WTC11 (cell line): ENCODE measurements around the gene CD247. TPM values are rescaled to one million over a fixed set of nuclear protein-coding genes. Genes with fewer than 3 reads are reported as not detected.

Experiments used
- ATAC-seq: fragments of 200-7000 bp; cut with Tn5 transposase; 2 replicates; pipeline ENCODE4 v1.10.0; 2021; ENCODE audit warnings: mild to moderate bottlenecking, moderate library complexity
- CTCF ChIA-PET: fragments of 300-600 bp; sonication (Branson Sonifier 250); formaldehyde crosslinking; loops from one replicate; lab custom pipeline; 2021; ENCODE audit warnings: antibody characterized with exemption; lab: Charles Lee
- POLR2A ChIA-PET: fragments of 350-600 bp; sonication (Branson Sonifier 250); formaldehyde crosslinking; loops from one replicate; lab custom pipeline; 2021; ENCODE audit warnings: antibody characterized with exemption; lab: Charles Lee
- DNase-seq: peaks from one replicate; pipeline ENCODE4 v3.0.0; 2021; ENCODE audit warnings: low spot score
- H3K27ac Mint-ChIP-seq: 2 replicates; pipeline ENCODE4 v1.8.0; 2021; ENCODE audit warnings: mixed read lengths
- H3K27me3 Mint-ChIP-seq: 2 replicates; pipeline ENCODE4 v1.8.0; 2021; ENCODE audit warnings: low read depth, mild to moderate bottlenecking, moderate library complexity, mixed read lengths
- H3K36me3 Mint-ChIP-seq: 2 replicates; pipeline ENCODE4 v1.8.0; 2021; ENCODE audit warnings: mixed read lengths
- H3K4me1 Mint-ChIP-seq: 2 replicates; pipeline ENCODE4 v1.8.0; 2022; ENCODE audit warnings: mixed read lengths
- H3K4me3 Mint-ChIP-seq: 2 replicates; pipeline ENCODE4 v1.8.0; 2021; ENCODE audit warnings: mild to moderate bottlenecking, moderate library complexity, mixed read lengths
- H3K9me3 Mint-ChIP-seq: 2 replicates; pipeline ENCODE4 v1.8.0; 2021; ENCODE audit warnings: mixed read lengths
- AFF4 ChIP-seq: sonication (generic); formaldehyde crosslinking; IDR thresholded peaks from 2 replicates; pipeline ENCODE4 v1.8.1; 2023; ENCODE audit warnings: mild to moderate bottlenecking, missing genetic modification reagents, borderline replicate concordance
- ATF1 ChIP-seq: sonication (generic); formaldehyde crosslinking; IDR thresholded peaks from 2 replicates; pipeline ENCODE4 v1.8.1; 2023; ENCODE audit warnings: mild to moderate bottlenecking, moderate library complexity, missing genetic modification reagents
- ATF2 ChIP-seq: sonication (generic); formaldehyde crosslinking; IDR thresholded peaks from 2 replicates; pipeline ENCODE4 v1.8.1; 2022; ENCODE audit warnings: low read depth, missing genetic modification reagents, borderline replicate concordance
- ATF6 ChIP-seq: sonication (generic); formaldehyde crosslinking; IDR thresholded peaks from 2 replicates; pipeline ENCODE4 v1.8.1; 2023; ENCODE audit warnings: mild to moderate bottlenecking, missing genetic modification reagents
- CDX4 ChIP-seq: fragments of 250-450 bp; sonication (Bioruptor Pico); IDR thresholded peaks from 2 replicates; pipeline ENCODE4 v1.9.0; 2021; ENCODE audit warnings: moderate library complexity, mild to moderate bottlenecking, inconsistent platforms, borderline replicate concordance
- E2F4 ChIP-seq: sonication (generic); formaldehyde crosslinking; IDR thresholded peaks from 2 replicates; pipeline ENCODE4 v1.8.1; 2022; ENCODE audit warnings: low read depth, mild to moderate bottlenecking, moderate library complexity, missing genetic modification reagents, borderline replicate concordance
- ESRRA ChIP-seq: sonication (generic); formaldehyde crosslinking; IDR thresholded peaks from 2 replicates; pipeline ENCODE4 v1.8.1; 2022; ENCODE audit warnings: mild to moderate bottlenecking, missing genetic modification reagents, borderline replicate concordance
- FOXK1 ChIP-seq: sonication (generic); formaldehyde crosslinking; IDR thresholded peaks from 2 replicates; pipeline ENCODE4 v1.8.0; 2022; ENCODE audit warnings: mild to moderate bottlenecking, moderate library complexity, missing genetic modification reagents
- GRHL2 ChIP-seq: fragments of 250-450 bp; sonication (Bioruptor Pico); IDR thresholded peaks from 2 replicates; pipeline ENCODE4 v1.8.0; 2022; ENCODE audit warnings: mild to moderate bottlenecking, moderate library complexity; ENCODE audit not compliant: insufficient replicate concordance, severe bottlenecking
- GTF2I ChIP-seq: fragments of 250-450 bp; sonication (Bioruptor Pico); conservative IDR thresholded peaks from 2 replicates; pipeline ENCODE4 v1.4.0; 2021; ENCODE audit warnings: mild to moderate bottlenecking
- HMGXB4 ChIP-seq: sonication (generic); formaldehyde crosslinking; IDR thresholded peaks from 2 replicates; pipeline ENCODE4 v1.8.1; 2023; ENCODE audit warnings: mild to moderate bottlenecking, moderate library complexity, missing genetic modification reagents
- MLX ChIP-seq: sonication (generic); formaldehyde crosslinking; IDR thresholded peaks from 2 replicates; pipeline ENCODE4 v1.8.1; 2023; ENCODE audit warnings: mild to moderate bottlenecking, missing genetic modification reagents, moderate library complexity
- NR2C2 ChIP-seq: sonication (generic); formaldehyde crosslinking; IDR thresholded peaks from 2 replicates; pipeline ENCODE4 v1.8.0; 2022; ENCODE audit warnings: mild to moderate bottlenecking, missing genetic modification reagents
- OVOL2 ChIP-seq: fragments of 250-450 bp; sonication (Bioruptor Pico); IDR thresholded peaks from 2 replicates; pipeline ENCODE4 v1.9.0; 2021; ENCODE audit warnings: mild to moderate bottlenecking, borderline replicate concordance
- SMAD3 ChIP-seq: sonication (generic); formaldehyde crosslinking; IDR thresholded peaks from 2 replicates; pipeline ENCODE4 v1.8.0; 2022; ENCODE audit warnings: missing genetic modification reagents, mild to moderate bottlenecking, borderline replicate concordance
- TEAD4 ChIP-seq: sonication (generic); formaldehyde crosslinking; IDR thresholded peaks from 2 replicates; pipeline ENCODE4 v1.8.0; 2022; ENCODE audit warnings: mild to moderate bottlenecking, missing genetic modification reagents
- ZNF121 ChIP-seq: sonication (generic); formaldehyde crosslinking; IDR thresholded peaks from 2 replicates; pipeline ENCODE4 v1.8.0; 2023; ENCODE audit warnings: missing genetic modification reagents
- ZNF138 ChIP-seq: sonication (generic); formaldehyde crosslinking; conservative IDR thresholded peaks from 2 replicates; pipeline ENCODE4 v1.8.1; 2022; ENCODE audit warnings: mild to moderate bottlenecking, moderate library complexity, missing genetic modification reagents
- ZNF219 ChIP-seq: sonication (generic); formaldehyde crosslinking; IDR thresholded peaks from 2 replicates; pipeline ENCODE4 v1.8.0; 2023; ENCODE audit warnings: missing genetic modification reagents, mild to moderate bottlenecking, borderline replicate concordance
- ZNF281 ChIP-seq: sonication (generic); formaldehyde crosslinking; IDR thresholded peaks from 2 replicates; pipeline ENCODE4 v1.8.0; 2023; ENCODE audit warnings: mild to moderate bottlenecking, missing genetic modification reagents
- total RNA-seq: library from RNA; stranded (reverse); gene quantifications from 3 replicates; pipeline ENCODE4 v1.2.3, GENCODE V29; 2021

Gene CD247
- total RNA-seq, 1 experiment from 2014 or later, result 1.8 TPM

- ChIA-PET POLR2A (no interaction called here), CTCF (interaction anchor here (0.7 kb wide), 1 partner anchor 26 kb away, joined by 3 read pairs; no protein-coding TSS in a partner anchor)
- TF ChIP-seq ZNF219 (CRISPR knock-in tag) (no peak), E2F4 (no peak), ZNF281 (CRISPR knock-in tag) (no peak), TEAD4 (CRISPR knock-in tag) (no peak), CDX4 (no peak), GTF2I (CRISPR knock-in tag) (no peak), ESRRA (CRISPR knock-in tag) (no peak), FOXK1 (CRISPR knock-in tag) (no peak), NR2C2 (CRISPR knock-in tag) (no peak), ZNF121 (CRISPR knock-in tag) (no peak), HMGXB4 (CRISPR knock-in tag) (no peak), ZNF138 (no peak), GRHL2 (CRISPR knock-in tag) (no peak), ATF6 (no peak)
- no peak for DNase-seq
- Mint-ChIP-seq H3K36me3 (no peaks in the 10 kb centered on the region), H3K9me3 (no peaks in the 10 kb centered on the region), H3K4me1 (peaks cover 25% of the 10 kb centered on the region), H3K27me3 (no peaks in the 10 kb centered on the region; the same call in 1 of the 2 replicates), H3K27ac (no peak overlapping the region), H3K4me3 (no peak overlapping the region)
- ATAC-seq, result no peak
These were observed 4.0 kb downstream of the CD247 start for GRCh38 chr1:167514288-167514687.

GRCh38 chr1:167512046-167512654 is 6.2 kb downstream of the CD247 start:
- no peak for ATAC-seq
- ChIA-PET CTCF (no interaction called here), POLR2A (no interaction called here)
- H3K4me1 Mint-ChIP-seq, result peaks cover 25% of the 10 kb centered on the region
- H3K27me3 Mint-ChIP-seq, result no peaks in the 10 kb centered on the region
- no peaks in the 10 kb centered on the region for H3K36me3 Mint-ChIP-seq
- H3K27ac Mint-ChIP-seq, result no peak overlapping the region
- no peaks in the 10 kb centered on the region for H3K9me3 Mint-ChIP-seq
- DNase-seq, result no peak
- no peak overlapping the region for H3K4me3 Mint-ChIP-seq
- no peak for TF ChIP-seq SMAD3 (CRISPR knock-in tag)
- no peak for TF ChIP-seq FOXK1 (CRISPR knock-in tag)
- no peak for TF ChIP-seq MLX (CRISPR knock-in tag)
- TF ChIP-seq ATF1, result no peak
- TF ChIP-seq AFF4 (CRISPR knock-in tag), result no peak
- no peak for TF ChIP-seq TEAD4 (CRISPR knock-in tag)
- TF ChIP-seq ATF2, result no peak
- TF ChIP-seq OVOL2 (CRISPR knock-in tag), result no peak
